K562 (cell line): Measurements from ENCODE around the gene MYL6B. TPM values are rescaled to one million over a fixed set of nuclear protein-coding genes. Genes with fewer than 3 reads are reported as not detected.

Experiments used
- ARNT ChIP-seq, 2 experiments: fragments of 450-650 bp; IDR thresholded peaks; 2 replicates each; pipeline ENCODE4 v1.6.1; 2016; ENCODE audit warnings: mild to moderate bottlenecking in 1 of 2
- CCNT2 ChIP-seq: IDR thresholded peaks from 2 replicates; pipeline ENCODE4 v1.6.1; 2011; ENCODE audit warnings: borderline replicate concordance, low read depth, mild to moderate bottlenecking, moderate library complexity, mixed read lengths, low read length; ENCODE audit not compliant: insufficient read length; ENCODE audit errors: extremely low read depth
- CHCHD3 ChIP-seq: fragments of 250-450 bp; sonication (Bioruptor Pico); IDR thresholded peaks from 2 replicates; pipeline ENCODE4 v2.1.2; 2022; ENCODE audit warnings: mild to moderate bottlenecking
- HDAC2 ChIP-seq: fragments of 450-650 bp; IDR thresholded peaks from 2 replicates; pipeline ENCODE4 v1.6.1; 2016; ENCODE audit warnings: mild to moderate bottlenecking
- HMBOX1 ChIP-seq: sonication (generic); IDR thresholded peaks from 2 replicates; pipeline ENCODE4 v1.6.1; 2016
- MLX ChIP-seq, 2 experiments: fragments of 450-650 bp in 1 of 2; sonication (generic) in 1 of 2; formaldehyde crosslinking; conservative IDR thresholded peaks; 2 replicates each; pipeline versions ENCODE4 v1.4.0 to v1.8.1; 2020 to 2022; ENCODE audit warnings: mild to moderate bottlenecking in 1 of 2, missing genetic modification reagents in 1 of 2
- MTA3 ChIP-seq: fragments of 450-650 bp; formaldehyde crosslinking; IDR thresholded peaks from 2 replicates; pipeline ENCODE4 v1.6.1; 2017; ENCODE audit warnings: mild to moderate bottlenecking, borderline replicate concordance
- PHTF2 ChIP-seq: fragments of 250-450 bp; sonication (Bioruptor Pico); IDR thresholded peaks from 2 replicates; pipeline ENCODE4 v1.5.0; 2021; ENCODE audit warnings: mild to moderate bottlenecking
- SNAPC5 ChIP-seq: fragments of 250-450 bp; sonication (Bioruptor Pico); IDR thresholded peaks from 2 replicates; pipeline ENCODE4 v1.8.0; 2021; ENCODE audit warnings: moderate library complexity, mild to moderate bottlenecking, inconsistent platforms
- ZBTB17 ChIP-seq: fragments of 450-650 bp; formaldehyde crosslinking; IDR thresholded peaks from 2 replicates; pipeline ENCODE4 v1.4.0; 2020; ENCODE audit warnings: mild to moderate bottlenecking
- ZNF3 ChIP-seq: fragments of 250-450 bp; sonication (Bioruptor Pico); IDR thresholded peaks from 2 replicates; pipeline ENCODE4 v1.5.0; 2021; ENCODE audit warnings: mild to moderate bottlenecking, moderate library complexity
- ZNF318 ChIP-seq, 2 experiments: fragments of 450-650 bp; IDR thresholded peaks; 2 replicates each; pipeline ENCODE4 v1.6.1; 2016; ENCODE audit warnings: mild to moderate bottlenecking in 2 of 2, borderline replicate concordance in 1 of 2, low read depth in 1 of 2, moderate library complexity in 1 of 2
- ZNF449 ChIP-seq: fragments of 250-450 bp; sonication (Bioruptor Pico); IDR thresholded peaks from 2 replicates; pipeline ENCODE4 v1.8.0; 2022; ENCODE audit warnings: moderate library complexity, mild to moderate bottlenecking, inconsistent platforms
- polyA plus RNA-seq, 8 experiments: library from polyadenylated mRNA; depleted of rRNA in 4 of 8; stranded (reverse) in 5 of 8; unstranded in 3 of 8; fragments of >200 nt; fragmentation: Nextera tagmentation in 2 of 8; fragmentation: Illumina TruSeq in 1 of 8; extraction: Ambion mirVana in 2 of 8; extraction: Trizol in 1 of 8; gene quantifications; 2 replicates each; pipeline versions ENCODE4 v1.2.1 to v1.2.3, GENCODE V29; 2011 to 2014; ENCODE audit warnings: inconsistent platforms in 1 of 8, missing spikeins in 1 of 8
- total RNA-seq, 7 experiments: library from RNA; depleted of rRNA in 6 of 7; stranded (reverse); fragments of >200 nt in 6 of 7; fragmentation: Illumina TruSeq in 2 of 7; extraction: Trizol in 2 of 7; gene quantifications; 2 replicates each; pipeline versions ENCODE4 v1.2.1 to v1.2.3, GENCODE V29; 2011 to 2021; ENCODE audit warnings: low replicate concordance in 1 of 7

MYL6B gene
- total and polyA plus RNA-seq, 9 of the 15 experiments (the other 6 are each of a cell fraction or from before 2014, with no cell fraction given), result 42.8 to 77.3 (median 68.6) TPM

GRCh38 chr12:56189918-56190694 lies 37.7 kb downstream of the MYL6B start (continued):
- TF ChIP-seq HMBOX1, result no peak
- no peak for TF ChIP-seq MLX (CRISPR knock-in tag; conservative IDR thresholded peaks at IDR 0.05)
- TF ChIP-seq SNAPC5 (CRISPR knock-in tag), result no peak
- no peak for TF ChIP-seq ZNF318 (IDR thresholded peaks at IDR 0.05; ENCODE audit: borderline replicate concordance in 1 of 2, low read depth in 1 of 2)
- no peak for TF ChIP-seq CCNT2
- TF ChIP-seq ZNF3 (CRISPR knock-in tag), result no peak
- TF ChIP-seq PHTF2 (CRISPR knock-in tag), result no peak
- no peak; the same call in 1 of the 2 replicates for TF ChIP-seq HDAC2
- TF ChIP-seq MTA3, result peak; percentile 24; the same call in 1 of the 2 replicates
- TF ChIP-seq CHCHD3, result no peak
- TF ChIP-seq ZNF449 (CRISPR knock-in tag), result no peak
- no peak for TF ChIP-seq ZBTB17 (CRISPR knock-in tag)
- TF ChIP-seq ARNT (IDR thresholded peaks at IDR 0.05), result peak; percentile 82 to 83
